WERI-Rb-1 (cell line): ENCODE measurements around the gene ROBO1.

Experiments
- DNase-seq: peaks from one replicate; pipeline ENCODE4 v3.0.0-alpha.2; 2020
- H3K27ac ChIP-seq: fragments of 250-450 bp; sonication (Bioruptor Pico); 2 replicates; pipeline ENCODE4 v1.5.1; 2020; ENCODE audit warnings: mild to moderate bottlenecking, moderate library complexity
- H3K27me3 ChIP-seq: fragments of 250-450 bp; sonication (Bioruptor Pico); 2 replicates; pipeline ENCODE4 v1.5.1; 2021; ENCODE audit warnings: mild to moderate bottlenecking, low read depth, moderate library complexity; ENCODE audit not compliant: insufficient read depth, severe bottlenecking
- H3K36me3 ChIP-seq: fragments of 250-450 bp; sonication (Bioruptor Pico); 2 replicates; pipeline ENCODE4 v1.5.1; 2020; ENCODE audit warnings: mild to moderate bottlenecking, moderate library complexity
- H3K4me3 ChIP-seq: 2 replicates; pipeline ENCODE4 v1.5.1; 2011; ENCODE audit warnings: low read depth, mild to moderate bottlenecking, control low read depth, low read length
- H3K9me3 ChIP-seq: fragments of 250-450 bp; sonication (Bioruptor Pico); 2 replicates; pipeline ENCODE4 v1.5.1; 2021; ENCODE audit warnings: mild to moderate bottlenecking, moderate library complexity; ENCODE audit not compliant: severe bottlenecking
- TF ChIP-seq, protein P1 (sequence below): IDR thresholded peaks from 2 replicates; pipeline ENCODE4 v1.5.1; 2011; ENCODE audit warnings: low read depth, mild to moderate bottlenecking, control low read depth, inconsistent platforms, low read length

ROBO1 gene

GRCh38 chr3:78798266-78798832, 969.4 kb downstream of the ROBO1 start:
- Histone ChIP-seq H3K4me3 (no peak overlapping the region), H3K36me3 (no peaks in the 10 kb centered on the region), H3K27me3 (no peaks in the 10 kb centered on the region), H3K27ac (no peak overlapping the region), H3K9me3 (no peaks in the 10 kb centered on the region)
- DNase-seq = no peak
- TF ChIP-seq, protein P1, sequence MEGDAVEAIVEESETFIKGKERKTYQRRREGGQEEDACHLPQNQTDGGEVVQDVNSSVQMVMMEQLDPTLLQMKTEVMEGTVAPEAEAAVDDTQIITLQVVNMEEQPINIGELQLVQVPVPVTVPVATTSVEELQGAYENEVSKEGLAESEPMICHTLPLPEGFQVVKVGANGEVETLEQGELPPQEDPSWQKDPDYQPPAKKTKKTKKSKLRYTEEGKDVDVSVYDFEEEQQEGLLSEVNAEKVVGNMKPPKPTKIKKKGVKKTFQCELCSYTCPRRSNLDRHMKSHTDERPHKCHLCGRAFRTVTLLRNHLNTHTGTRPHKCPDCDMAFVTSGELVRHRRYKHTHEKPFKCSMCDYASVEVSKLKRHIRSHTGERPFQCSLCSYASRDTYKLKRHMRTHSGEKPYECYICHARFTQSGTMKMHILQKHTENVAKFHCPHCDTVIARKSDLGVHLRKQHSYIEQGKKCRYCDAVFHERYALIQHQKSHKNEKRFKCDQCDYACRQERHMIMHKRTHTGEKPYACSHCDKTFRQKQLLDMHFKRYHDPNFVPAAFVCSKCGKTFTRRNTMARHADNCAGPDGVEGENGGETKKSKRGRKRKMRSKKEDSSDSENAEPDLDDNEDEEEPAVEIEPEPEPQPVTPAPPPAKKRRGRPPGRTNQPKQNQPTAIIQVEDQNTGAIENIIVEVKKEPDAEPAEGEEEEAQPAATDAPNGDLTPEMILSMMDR = no peak

- DNase-seq = no peak
- H3K27ac ChIP-seq = no peak overlapping the region
- H3K4me3 ChIP-seq = no peak overlapping the region
- no peaks in the 10 kb centered on the region for H3K36me3 ChIP-seq
- TF ChIP-seq, protein P1 = no peak
- H3K27me3 ChIP-seq = no peaks in the 10 kb centered on the region
- H3K9me3 ChIP-seq = no peaks in the 10 kb centered on the region
These were observed 973.4 kb downstream of the ROBO1 start for GRCh38 chr3:78794431-78794830.

- H3K36me3 ChIP-seq = no peaks in the 10 kb centered on the region
- no peak for DNase-seq
- H3K9me3 ChIP-seq = no peaks in the 10 kb centered on the region
- no peaks in the 10 kb centered on the region for H3K27me3 ChIP-seq
- no peak overlapping the region for H3K4me3 ChIP-seq
- TF ChIP-seq, protein P1 = no peak
- H3K27ac ChIP-seq = no peak overlapping the region
These were observed 975.1 kb downstream of the ROBO1 start for GRCh38 chr3:78792733-78793132.

GRCh38 chr3:78792212-78792611, 975.6 kb downstream of the ROBO1 start:
- no peak overlapping the region for H3K27ac ChIP-seq
- H3K36me3 ChIP-seq = no peaks in the 10 kb centered on the region
- H3K4me3 ChIP-seq = no peak overlapping the region
- DNase-seq = no peak
- no peaks in the 10 kb centered on the region for H3K27me3 ChIP-seq
- TF ChIP-seq, protein P1 = no peak
- H3K9me3 ChIP-seq = no peaks in the 10 kb centered on the region

GRCh38 chr3:78791753-78792152, 976.0 kb downstream of the ROBO1 start:
- no peak overlapping the region for H3K27ac ChIP-seq
- no peak for DNase-seq
- no peaks in the 10 kb centered on the region for H3K36me3 ChIP-seq
- TF ChIP-seq, protein P1 = no peak
- no peaks in the 10 kb centered on the region for H3K27me3 ChIP-seq
- no peak overlapping the region for H3K4me3 ChIP-seq
- H3K9me3 ChIP-seq = no peaks in the 10 kb centered on the region

GRCh38 chr3:78788839-78789238, 979.0 kb downstream of the ROBO1 start:
- H3K27me3 ChIP-seq = no peaks in the 10 kb centered on the region
- no peak overlapping the region for H3K4me3 ChIP-seq
- no peaks in the 10 kb centered on the region for H3K9me3 ChIP-seq
- H3K27ac ChIP-seq = no peak overlapping the region
- DNase-seq = no peak
- H3K36me3 ChIP-seq = no peaks in the 10 kb centered on the region
- TF ChIP-seq, protein P1 = no peak
